Measurements from ENCODE around the gene DBR1. TPM values are rescaled to one million over a fixed set of nuclear protein-coding genes. Genes with fewer than 3 reads are reported as not detected.

DBR1 gene
- total and polyA plus RNA-seq, 9 of the 15 experiments (the other 6 are each of a cell fraction or from before 2014, with no cell fraction given) = 2.7 to 14.1 (median 10.9) TPM

DNA sequence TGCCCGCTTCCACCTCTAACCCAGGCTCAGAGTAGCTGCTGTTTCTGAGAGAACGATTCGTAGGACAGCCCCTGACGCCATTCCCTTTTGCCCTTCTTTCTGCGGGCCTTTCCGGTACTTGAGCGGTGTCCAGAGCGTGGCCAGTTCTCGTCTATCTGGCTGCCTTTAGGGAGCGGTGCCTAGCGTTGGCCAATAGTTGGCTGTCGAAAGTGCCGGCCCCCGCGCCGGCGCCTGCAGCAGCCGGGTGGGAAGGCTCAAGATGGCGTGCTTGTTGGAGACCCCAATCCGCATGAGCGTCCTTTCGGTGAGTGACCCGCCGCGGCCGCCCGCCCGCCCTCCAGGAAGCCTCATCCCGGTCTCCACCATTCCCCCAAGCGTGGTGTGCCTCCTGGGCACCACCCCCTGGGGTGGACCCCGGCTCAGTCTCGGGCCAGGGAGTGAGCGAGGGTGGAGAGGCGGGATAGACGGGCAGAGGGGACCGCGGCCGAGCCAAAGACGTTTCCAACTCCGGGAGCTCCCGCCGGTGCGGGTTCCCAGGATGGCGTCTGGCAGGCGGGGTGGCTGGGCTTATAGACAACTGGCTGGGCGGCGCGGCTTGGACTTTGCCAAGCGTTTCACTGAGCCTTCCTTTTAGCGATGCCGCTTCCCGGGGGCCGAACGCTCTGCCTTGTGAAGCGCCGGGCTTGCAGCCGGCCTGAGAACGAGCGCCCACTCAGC lies 12.7 kb upstream of the DBR1 start, which contains the start of gene ARMC8 (continued):
- TF ChIP-seq, protein P1, sequence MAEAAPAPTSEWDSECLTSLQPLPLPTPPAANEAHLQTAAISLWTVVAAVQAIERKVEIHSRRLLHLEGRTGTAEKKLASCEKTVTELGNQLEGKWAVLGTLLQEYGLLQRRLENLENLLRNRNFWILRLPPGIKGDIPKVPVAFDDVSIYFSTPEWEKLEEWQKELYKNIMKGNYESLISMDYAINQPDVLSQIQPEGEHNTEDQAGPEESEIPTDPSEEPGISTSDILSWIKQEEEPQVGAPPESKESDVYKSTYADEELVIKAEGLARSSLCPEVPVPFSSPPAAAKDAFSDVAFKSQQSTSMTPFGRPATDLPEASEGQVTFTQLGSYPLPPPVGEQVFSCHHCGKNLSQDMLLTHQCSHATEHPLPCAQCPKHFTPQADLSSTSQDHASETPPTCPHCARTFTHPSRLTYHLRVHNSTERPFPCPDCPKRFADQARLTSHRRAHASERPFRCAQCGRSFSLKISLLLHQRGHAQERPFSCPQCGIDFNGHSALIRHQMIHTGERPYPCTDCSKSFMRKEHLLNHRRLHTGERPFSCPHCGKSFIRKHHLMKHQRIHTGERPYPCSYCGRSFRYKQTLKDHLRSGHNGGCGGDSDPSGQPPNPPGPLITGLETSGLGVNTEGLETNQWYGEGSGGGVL (CRISPR knock-in tag; IDR thresholded peaks at IDR 0.05) = no peak
- TF ChIP-seq ESRRB (CRISPR knock-in tag; IDR thresholded peaks at IDR 0.05; ENCODE audit: borderline replicate concordance) (no peak), NFYB (IDR thresholded peaks at IDR 0.05; ENCODE audit: extremely low read depth, insufficient read length) (no peak), ZBTB17 (CRISPR knock-in tag; IDR thresholded peaks at IDR 0.05) (no peak), NELFE (IDR thresholded peaks at IDR 0.05; ENCODE audit: insufficient read depth, insufficient read length) (no peak), PYGO2 (tag; IDR thresholded peaks at IDR 0.05) (no peak), SMARCA4 (IDR thresholded peaks at IDR 0.05) (no peak), TAF15 (IDR thresholded peaks at IDR 0.05; ENCODE audit: low read depth, low read length) (no peak), RBM25 (IDR thresholded peaks at IDR 0.05; ENCODE audit: low read depth, low read length, severe bottlenecking) (no peak), FOS (IDR thresholded peaks at IDR 0.05; ENCODE audit: extremely low read depth, insufficient read length) (no peak), SMAD1 (IDR thresholded peaks at IDR 0.05; ENCODE audit: low read depth, low read length, partially characterized antibody) (no peak), YBX1 (IDR thresholded peaks at IDR 0.05) (no peak), ZKSCAN1 (IDR thresholded peaks at IDR 0.05; ENCODE audit: low read depth, low read length) (no peak)
- TF ChIP-seq, protein P2, sequence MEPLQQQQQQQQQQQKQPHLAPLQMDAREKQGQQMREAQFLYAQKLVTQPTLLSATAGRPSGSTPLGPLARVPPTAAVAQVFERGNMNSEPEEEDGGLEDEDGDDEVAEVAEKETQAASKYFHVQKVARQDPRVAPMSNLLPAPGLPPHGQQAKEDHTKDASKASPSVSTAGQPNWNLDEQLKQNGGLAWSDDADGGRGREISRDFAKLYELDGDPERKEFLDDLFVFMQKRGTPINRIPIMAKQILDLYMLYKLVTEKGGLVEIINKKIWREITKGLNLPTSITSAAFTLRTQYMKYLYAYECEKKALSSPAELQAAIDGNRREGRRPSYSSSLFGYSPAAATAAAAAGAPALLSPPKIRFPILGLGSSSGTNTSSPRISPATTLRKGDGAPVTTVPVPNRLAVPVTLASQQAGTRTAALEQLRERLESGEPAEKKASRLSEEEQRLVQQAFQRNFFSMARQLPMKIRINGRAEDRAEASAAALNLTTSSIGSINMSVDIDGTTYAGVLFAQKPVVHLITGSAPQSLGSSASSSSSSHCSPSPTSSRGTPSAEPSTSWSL (CRISPR knock-in tag; IDR thresholded peaks at IDR 0.05; ENCODE audit: borderline replicate concordance) = no peak
- TF ChIP-seq, protein P3, sequence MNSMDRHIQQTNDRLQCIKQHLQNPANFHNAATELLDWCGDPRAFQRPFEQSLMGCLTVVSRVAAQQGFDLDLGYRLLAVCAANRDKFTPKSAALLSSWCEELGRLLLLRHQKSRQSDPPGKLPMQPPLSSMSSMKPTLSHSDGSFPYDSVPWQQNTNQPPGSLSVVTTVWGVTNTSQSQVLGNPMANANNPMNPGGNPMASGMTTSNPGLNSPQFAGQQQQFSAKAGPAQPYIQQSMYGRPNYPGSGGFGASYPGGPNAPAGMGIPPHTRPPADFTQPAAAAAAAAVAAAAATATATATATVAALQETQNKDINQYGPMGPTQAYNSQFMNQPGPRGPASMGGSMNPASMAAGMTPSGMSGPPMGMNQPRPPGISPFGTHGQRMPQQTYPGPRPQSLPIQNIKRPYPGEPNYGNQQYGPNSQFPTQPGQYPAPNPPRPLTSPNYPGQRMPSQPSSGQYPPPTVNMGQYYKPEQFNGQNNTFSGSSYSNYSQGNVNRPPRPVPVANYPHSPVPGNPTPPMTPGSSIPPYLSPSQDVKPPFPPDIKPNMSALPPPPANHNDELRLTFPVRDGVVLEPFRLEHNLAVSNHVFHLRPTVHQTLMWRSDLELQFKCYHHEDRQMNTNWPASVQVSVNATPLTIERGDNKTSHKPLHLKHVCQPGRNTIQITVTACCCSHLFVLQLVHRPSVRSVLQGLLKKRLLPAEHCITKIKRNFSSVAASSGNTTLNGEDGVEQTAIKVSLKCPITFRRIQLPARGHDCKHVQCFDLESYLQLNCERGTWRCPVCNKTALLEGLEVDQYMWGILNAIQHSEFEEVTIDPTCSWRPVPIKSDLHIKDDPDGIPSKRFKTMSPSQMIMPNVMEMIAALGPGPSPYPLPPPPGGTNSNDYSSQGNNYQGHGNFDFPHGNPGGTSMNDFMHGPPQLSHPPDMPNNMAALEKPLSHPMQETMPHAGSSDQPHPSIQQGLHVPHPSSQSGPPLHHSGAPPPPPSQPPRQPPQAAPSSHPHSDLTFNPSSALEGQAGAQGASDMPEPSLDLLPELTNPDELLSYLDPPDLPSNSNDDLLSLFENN (IDR thresholded peaks at IDR 0.05; ENCODE audit: low read depth in 2 of 2, low read length in 2 of 2) = no peak
- TF ChIP-seq, protein P4, sequence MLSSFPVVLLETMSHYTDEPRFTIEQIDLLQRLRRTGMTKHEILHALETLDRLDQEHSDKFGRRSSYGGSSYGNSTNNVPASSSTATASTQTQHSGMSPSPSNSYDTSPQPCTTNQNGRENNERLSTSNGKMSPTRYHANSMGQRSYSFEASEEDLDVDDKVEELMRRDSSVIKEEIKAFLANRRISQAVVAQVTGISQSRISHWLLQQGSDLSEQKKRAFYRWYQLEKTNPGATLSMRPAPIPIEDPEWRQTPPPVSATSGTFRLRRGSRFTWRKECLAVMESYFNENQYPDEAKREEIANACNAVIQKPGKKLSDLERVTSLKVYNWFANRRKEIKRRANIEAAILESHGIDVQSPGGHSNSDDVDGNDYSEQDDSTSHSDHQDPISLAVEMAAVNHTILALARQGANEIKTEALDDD (IDR thresholded peaks at IDR 0.05) = no peak
- TF ChIP-seq, protein P5, sequence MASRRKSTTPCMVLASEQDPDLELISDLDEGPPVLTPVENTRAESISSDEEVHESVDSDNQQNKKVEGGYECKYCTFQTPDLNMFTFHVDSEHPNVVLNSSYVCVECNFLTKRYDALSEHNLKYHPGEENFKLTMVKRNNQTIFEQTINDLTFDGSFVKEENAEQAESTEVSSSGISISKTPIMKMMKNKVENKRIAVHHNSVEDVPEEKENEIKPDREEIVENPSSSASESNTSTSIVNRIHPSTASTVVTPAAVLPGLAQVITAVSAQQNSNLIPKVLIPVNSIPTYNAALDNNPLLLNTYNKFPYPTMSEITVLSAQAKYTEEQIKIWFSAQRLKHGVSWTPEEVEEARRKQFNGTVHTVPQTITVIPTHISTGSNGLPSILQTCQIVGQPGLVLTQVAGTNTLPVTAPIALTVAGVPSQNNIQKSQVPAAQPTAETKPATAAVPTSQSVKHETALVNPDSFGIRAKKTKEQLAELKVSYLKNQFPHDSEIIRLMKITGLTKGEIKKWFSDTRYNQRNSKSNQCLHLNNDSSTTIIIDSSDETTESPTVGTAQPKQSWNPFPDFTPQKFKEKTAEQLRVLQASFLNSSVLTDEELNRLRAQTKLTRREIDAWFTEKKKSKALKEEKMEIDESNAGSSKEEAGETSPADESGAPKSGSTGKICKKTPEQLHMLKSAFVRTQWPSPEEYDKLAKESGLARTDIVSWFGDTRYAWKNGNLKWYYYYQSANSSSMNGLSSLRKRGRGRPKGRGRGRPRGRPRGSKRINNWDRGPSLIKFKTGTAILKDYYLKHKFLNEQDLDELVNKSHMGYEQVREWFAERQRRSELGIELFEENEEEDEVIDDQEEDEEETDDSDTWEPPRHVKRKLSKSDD (conservative IDR thresholded peaks at IDR 0.05; ENCODE audit: low read length) = no peak

All from K562 (cell line).